Endothelial cell of umbilical vein (primary cell): Measurements from ENCODE around the gene CLDN3. TPM values are rescaled to one million over a fixed set of nuclear protein-coding genes. Genes with fewer than 3 reads are reported as not detected.

Experiments
- BruUV-seq: library from RNA; stranded (reverse); fragments of 400-500 nt; replicated peaks from 2 replicates; lab custom pipeline; 2021; lab: Mats Ljungman, UMichigan
- CTCF ChIA-PET: fragments of 300-600, 350-600 bp; sonication (Branson Sonifier 250); formaldehyde crosslinking; loops from one replicate; lab custom pipeline; 2021; ENCODE audit warnings: antibody characterized with exemption, inconsistent platforms; lab: Charles Lee
- POLR2A ChIA-PET: fragments of 300-600, 350-600 bp; sonication (Branson Sonifier 250); formaldehyde crosslinking; loops from one replicate; lab custom pipeline; 2021; ENCODE audit warnings: antibody characterized with exemption, inconsistent platforms; lab: Charles Lee
- DNase-seq: peaks from one replicate; pipeline ENCODE4 v3.0.0-alpha.2; 2011; ENCODE audit warnings: low read depth, low spot score
- FAIRE-seq: peaks from 2 replicates; lab custom pipeline; 2011; peaks lifted over from hg19 to GRCh38; lab: Jason Lieb, UNC
- H2AFZ ChIP-seq: 2 replicates; pipeline ENCODE4 v1.6.0; 2012; ENCODE audit warnings: low read depth, low read length, control low read depth, inconsistent platforms
- H3K27ac ChIP-seq: 2 replicates; pipeline ENCODE4 v1.5.1; 2011; ENCODE audit warnings: low read depth, mild to moderate bottlenecking, control low read depth, low read length, moderate library complexity; ENCODE audit not compliant: insufficient read depth
- H3K27me3 ChIP-seq, 2 experiments: 2 replicates each; pipeline versions ENCODE4 v1.6.0 to v1.6.1; 2011; ENCODE audit warnings: low read length in 2 of 2, mixed read lengths in 1 of 2; ENCODE audit not compliant: control insufficient read depth in 2 of 2, insufficient read depth in 2 of 2
- H3K36me3 ChIP-seq, 2 experiments: 2 replicates in 1 of 2; 3 replicates in 1 of 2; pipeline ENCODE4 v1.5.1; 2011; ENCODE audit warnings: low read length in 2 of 2, mild to moderate bottlenecking in 1 of 2, moderate library complexity in 1 of 2; ENCODE audit not compliant: control insufficient read depth in 2 of 2, insufficient read depth in 2 of 2; ENCODE audit errors: extremely low read depth in 1 of 2
- H3K4me1 ChIP-seq: 3 replicates; pipeline ENCODE4 v1.5.1; 2011; ENCODE audit warnings: mild to moderate bottlenecking, low read length; ENCODE audit not compliant: control insufficient read depth, insufficient read depth; ENCODE audit errors: extremely low read depth
- H3K4me2 ChIP-seq: 2 replicates; pipeline ENCODE4 v1.6.1; 2011; ENCODE audit warnings: low read length, control low read depth, mixed read lengths; ENCODE audit not compliant: insufficient read depth
- H3K4me3 ChIP-seq, 3 experiments: fragments of 200-600 bp in 1 of 3; sonication (generic), shearing (Covaris generic) in 1 of 3; replicated peaks in 1 of 3; 2 replicates each; pipeline ENCODE4 v1.5.1; 2011 to 2016; ENCODE audit warnings: control low read depth in 3 of 3, low read length in 3 of 3, mild to moderate bottlenecking in 2 of 3, inconsistent platforms in 1 of 3, low read depth in 1 of 3, moderate library complexity in 1 of 3; ENCODE audit not compliant: insufficient read depth in 1 of 3
- H3K79me2 ChIP-seq: 2 replicates; pipeline ENCODE4 v1.6.0; 2012; ENCODE audit warnings: low read length, inconsistent platforms; ENCODE audit not compliant: control insufficient read depth, insufficient read depth
- H3K9ac ChIP-seq: replicated peaks from 2 replicates; pipeline ENCODE3; 2011; ENCODE audit warnings: low read length, control low read depth; ENCODE audit not compliant: insufficient read depth; ENCODE audit errors: extremely low read depth
- H3K9me1 ChIP-seq: replicated peaks from 3 replicates; pipeline ENCODE4 v1.6.0; 2011; ENCODE audit warnings: mild to moderate bottlenecking, low read length; ENCODE audit not compliant: control insufficient read depth, insufficient read depth; ENCODE audit errors: extremely low read depth
- H3K9me3 ChIP-seq: replicated peaks from 2 replicates; pipeline ENCODE4 v1.5.1; 2012; ENCODE audit warnings: low read length, inconsistent platforms; ENCODE audit not compliant: control insufficient read depth, insufficient read depth
- H4K20me1 ChIP-seq: replicated peaks from 2 replicates; pipeline ENCODE3; 2011; ENCODE audit warnings: mild to moderate bottlenecking, low read length; ENCODE audit not compliant: control insufficient read depth, insufficient read depth; ENCODE audit errors: extremely low read depth
- EZH2 ChIP-seq: IDR thresholded peaks from 2 replicates; pipeline ENCODE4 v1.6.1; 2012; ENCODE audit warnings: borderline replicate concordance, low read depth, mild to moderate bottlenecking, moderate library complexity, low read length, inconsistent platforms; ENCODE audit not compliant: severe bottlenecking
- FOS ChIP-seq: IDR thresholded peaks from 2 replicates; pipeline ENCODE4 v1.6.1; 2011; ENCODE audit warnings: mild to moderate bottlenecking, low read length, moderate library complexity, borderline replicate concordance; ENCODE audit not compliant: insufficient read depth
- GATA2 ChIP-seq: IDR thresholded peaks from 2 replicates; pipeline ENCODE4 v1.7.0; 2011; ENCODE audit warnings: low read depth, mild to moderate bottlenecking, moderate library complexity, mixed read lengths, low read length; ENCODE audit not compliant: insufficient read length, insufficient read depth
- JUN ChIP-seq: IDR thresholded peaks from 2 replicates; pipeline ENCODE4 v1.6.1; 2011; ENCODE audit warnings: borderline replicate concordance, low read depth; ENCODE audit not compliant: insufficient read length, insufficient read depth
- MYC ChIP-seq: IDR thresholded peaks from one replicate; pipeline ENCODE4 v1.6.1; 2011; ENCODE audit warnings: mild to moderate bottlenecking, low read depth, low read length
- POLR2A ChIP-seq: IDR thresholded peaks from 2 replicates; pipeline ENCODE4 v1.6.1; 2012; ENCODE audit warnings: low read depth, mild to moderate bottlenecking, control low read depth, low read length
- POLR2AphosphoS5 ChIP-seq: IDR thresholded peaks from 2 replicates; pipeline ENCODE4 v1.6.1; 2012; ENCODE audit warnings: low read depth, mild to moderate bottlenecking, control low read depth, low read length, moderate library complexity; ENCODE audit not compliant: insufficient read depth
- dilution Hi-C: fragments of 300-500 bp; cut with MboI; formaldehyde crosslinking; loops from one replicate; pipeline ENCODE4 v1.15.0; 2019; ENCODE audit warnings: low sequenced_read_pairs; ENCODE audit not compliant: extremely low pct_ligation_motif_present
- intact Hi-C: fragments of 100-400 bp; cut with micrococcal nuclease; formaldehyde crosslinking; loops from one replicate; pipeline ENCODE4 v1.10.0; 2022
- polyA plus RNA-seq, 4 experiments: library from polyadenylated mRNA; depleted of rRNA in 3 of 4; stranded (reverse) in 3 of 4; unstranded in 1 of 4; fragments of >200 nt; gene quantifications; 2 replicates each; pipeline versions ENCODE4 v1.2.1 to v1.2.3, GENCODE V29; 2011 to 2012; ENCODE audit warnings: missing spikeins in 1 of 4
- total RNA-seq: library from RNA; stranded (reverse); gene quantifications from 2 replicates; pipeline ENCODE4 v1.2.3, GENCODE V29; 2021
- TF ChIP-seq, protein P1 (sequence below), 2 donors: IDR thresholded peaks; 1 replicate in 1 of 2; 2 replicates in 1 of 2; pipeline ENCODE4 v1.5.1; 2011; ENCODE audit warnings: low read length in 2 of 2, mild to moderate bottlenecking in 2 of 2, moderate library complexity in 2 of 2, control low read depth in 1 of 2, inconsistent platforms in 1 of 2, low read depth in 1 of 2; ENCODE audit not compliant: insufficient read depth in 1 of 2; ENCODE audit errors: extremely low read depth in 1 of 2
- TF ChIP-seq, protein P2 (sequence below): IDR thresholded peaks from 2 replicates; pipeline ENCODE4 v1.6.1; 2011; ENCODE audit not compliant: insufficient read depth, insufficient read length

Gene CLDN3
- total and polyA plus RNA-seq, 2 donors (not counting 3 experiments of a cell fraction or from before 2014, with no cell fraction given) = 0.62 to 1.9 TPM

DNA sequence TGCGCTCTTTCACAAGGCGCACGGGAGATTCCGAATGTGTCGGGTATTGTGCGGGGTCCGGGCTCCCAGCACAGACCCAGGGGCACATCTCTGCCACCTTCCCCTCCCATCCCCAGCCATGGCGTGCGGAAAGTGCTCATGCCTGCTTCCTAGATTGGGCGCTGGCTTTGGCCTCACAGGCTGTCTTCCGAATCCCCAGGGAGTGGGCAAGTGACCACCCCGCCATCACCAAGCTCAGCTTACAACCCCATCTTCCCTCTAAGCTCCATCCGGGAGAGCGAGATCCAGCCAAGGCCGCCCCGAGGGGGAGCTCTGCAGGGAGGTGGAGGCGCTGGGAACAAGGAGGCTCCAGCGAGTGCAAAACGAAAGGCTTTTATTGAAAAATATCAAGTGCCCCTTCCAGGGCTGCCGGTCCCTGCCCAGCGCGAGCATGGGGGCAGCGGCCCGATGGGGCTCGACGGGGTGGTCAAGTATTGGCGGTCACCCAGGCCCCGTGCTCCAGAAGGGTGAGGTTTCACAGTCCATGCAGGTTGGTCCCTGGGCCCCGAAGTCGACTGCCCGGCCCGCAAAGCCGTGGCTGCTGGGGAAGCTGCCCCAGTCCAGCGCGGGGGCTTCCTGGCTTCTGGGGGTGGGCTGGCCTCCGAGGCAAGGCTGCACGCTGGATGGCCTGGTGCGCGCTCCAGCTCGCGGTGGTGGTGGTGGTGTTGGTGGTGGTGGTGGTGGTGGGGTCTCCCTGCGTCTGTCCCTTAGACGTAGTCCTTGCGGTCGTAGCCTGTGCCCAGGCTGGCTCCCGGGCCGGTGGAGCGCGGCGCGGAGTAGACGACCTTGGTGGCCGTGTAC, 1.2 kb downstream of the CLDN3 start:
- no peaks in the 10 kb centered on the region for H3K36me3 ChIP-seq
- no peaks in the 10 kb centered on the region for H3K79me2 ChIP-seq
- FAIRE-seq (no peak), DNase-seq (no peak)
- no peak overlapping the region for H3K27ac ChIP-seq
- H3K27me3 ChIP-seq = peaks cover 5% of the 10 kb centered on the region in 2 experiments
- intact Hi-C loops = no loop called here
- H3K9me3 ChIP-seq = no peaks in the 10 kb centered on the region
- dilution Hi-C loops = no loop called here
- peaks cover 7% of the 10 kb centered on the region for H3K4me1 ChIP-seq
- ChIA-PET POLR2A (interaction anchor here (0.7 kb wide), 1 partner anchor 73 kb away, joined by 3 read pairs; the partner anchor contains the start of gene METTL27), CTCF (no interaction called here)
- H2AFZ ChIP-seq = no peak overlapping the region
- H3K9ac ChIP-seq = no peak overlapping the region
- no TSS peak for BruUV-seq
- no peaks in the 10 kb centered on the region for H4K20me1 ChIP-seq
- H3K9me1 ChIP-seq = no peaks in the 10 kb centered on the region
- no peak for TF ChIP-seq POLR2A
- TF ChIP-seq, protein P1, sequence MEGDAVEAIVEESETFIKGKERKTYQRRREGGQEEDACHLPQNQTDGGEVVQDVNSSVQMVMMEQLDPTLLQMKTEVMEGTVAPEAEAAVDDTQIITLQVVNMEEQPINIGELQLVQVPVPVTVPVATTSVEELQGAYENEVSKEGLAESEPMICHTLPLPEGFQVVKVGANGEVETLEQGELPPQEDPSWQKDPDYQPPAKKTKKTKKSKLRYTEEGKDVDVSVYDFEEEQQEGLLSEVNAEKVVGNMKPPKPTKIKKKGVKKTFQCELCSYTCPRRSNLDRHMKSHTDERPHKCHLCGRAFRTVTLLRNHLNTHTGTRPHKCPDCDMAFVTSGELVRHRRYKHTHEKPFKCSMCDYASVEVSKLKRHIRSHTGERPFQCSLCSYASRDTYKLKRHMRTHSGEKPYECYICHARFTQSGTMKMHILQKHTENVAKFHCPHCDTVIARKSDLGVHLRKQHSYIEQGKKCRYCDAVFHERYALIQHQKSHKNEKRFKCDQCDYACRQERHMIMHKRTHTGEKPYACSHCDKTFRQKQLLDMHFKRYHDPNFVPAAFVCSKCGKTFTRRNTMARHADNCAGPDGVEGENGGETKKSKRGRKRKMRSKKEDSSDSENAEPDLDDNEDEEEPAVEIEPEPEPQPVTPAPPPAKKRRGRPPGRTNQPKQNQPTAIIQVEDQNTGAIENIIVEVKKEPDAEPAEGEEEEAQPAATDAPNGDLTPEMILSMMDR (IDR thresholded peaks at IDR 0.05; ENCODE audit: extremely low read depth in 1 of 2, insufficient read depth in 1 of 2, low read depth in 1 of 2, low read length in 2 of 2) = no peak
- no peak for TF ChIP-seq GATA2
- no peak for TF ChIP-seq FOS
- TF ChIP-seq POLR2AphosphoS5 = no peak
- no peak for TF ChIP-seq EZH2
- TF ChIP-seq, protein P2, sequence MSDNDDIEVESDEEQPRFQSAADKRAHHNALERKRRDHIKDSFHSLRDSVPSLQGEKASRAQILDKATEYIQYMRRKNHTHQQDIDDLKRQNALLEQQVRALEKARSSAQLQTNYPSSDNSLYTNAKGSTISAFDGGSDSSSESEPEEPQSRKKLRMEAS = no peak
- no peak for TF ChIP-seq JUN
- TF ChIP-seq MYC = no peak
- no peak overlapping the region for H3K4me2 ChIP-seq
- no peak overlapping the region for H3K4me3 ChIP-seq
